Neural cell (in vitro differentiated cells): ENCODE measurements around the gene APBA3.

ENCODE experiments used
- EP300 ChIP-seq: fragments of 450-650 bp; conservative IDR thresholded peaks from 2 replicates; pipeline ENCODE4 v1.6.1; 2014; ENCODE audit warnings: antibody characterized with exemption, mild to moderate bottlenecking, moderate library complexity; ENCODE audit not compliant: poor library complexity, severe bottlenecking
- EZH2 ChIP-seq: fragments of 200-600, 300-800 bp; shearing (Covaris generic), sonication (generic); IDR thresholded peaks from 2 replicates; pipeline ENCODE4 v1.6.1; 2014; ENCODE audit warnings: antibody characterized with exemption, low read length, borderline replicate concordance, mild to moderate bottlenecking; ENCODE audit not compliant: insufficient read depth, poor library complexity, severe bottlenecking
- POLR2AphosphoS5 ChIP-seq: IDR thresholded peaks from 2 replicates; pipeline ENCODE4 v1.6.1; 2012
- TAF1 ChIP-seq: IDR thresholded peaks from 2 replicates; pipeline ENCODE4 v1.6.1; 2012; ENCODE audit warnings: low read depth
- TF ChIP-seq, protein P1 (sequence below): fragments of 450-650 bp; IDR thresholded peaks from 2 replicates; pipeline ENCODE4 v1.5.1; 2014; ENCODE audit warnings: antibody characterized with exemption, mild to moderate bottlenecking, moderate library complexity; ENCODE audit not compliant: poor library complexity, severe bottlenecking
- TF ChIP-seq, protein P2 (sequence below): IDR thresholded peaks from 2 replicates; pipeline ENCODE4 v1.6.1; 2012; ENCODE audit warnings: borderline replicate concordance

DNA sequence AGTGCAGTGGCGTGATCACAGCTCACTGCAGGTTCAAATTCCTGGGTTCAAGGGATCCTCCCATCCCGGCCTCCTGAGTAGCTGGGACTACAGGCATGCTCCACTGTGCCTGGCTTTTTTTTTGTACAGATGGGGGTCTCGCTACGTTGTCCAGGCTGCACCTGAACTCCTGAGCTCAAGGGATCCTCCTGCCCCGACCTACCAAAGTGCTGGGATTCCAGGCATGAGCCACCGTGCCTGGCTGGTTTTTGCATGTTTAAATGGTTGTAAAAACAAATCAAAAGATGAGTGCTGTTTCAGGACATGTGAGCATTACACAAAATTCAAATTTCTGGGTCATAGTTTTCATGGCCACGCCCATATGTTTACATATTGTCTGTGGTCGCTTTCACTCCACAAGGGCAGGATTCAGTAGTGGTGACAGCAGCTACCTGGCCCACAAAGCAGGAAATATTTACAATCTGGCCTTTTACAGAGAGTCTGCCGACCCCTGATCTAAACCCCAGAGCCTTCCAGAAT, 19.4 kb upstream of the APBA3 start:
- TF ChIP-seq, protein P1, sequence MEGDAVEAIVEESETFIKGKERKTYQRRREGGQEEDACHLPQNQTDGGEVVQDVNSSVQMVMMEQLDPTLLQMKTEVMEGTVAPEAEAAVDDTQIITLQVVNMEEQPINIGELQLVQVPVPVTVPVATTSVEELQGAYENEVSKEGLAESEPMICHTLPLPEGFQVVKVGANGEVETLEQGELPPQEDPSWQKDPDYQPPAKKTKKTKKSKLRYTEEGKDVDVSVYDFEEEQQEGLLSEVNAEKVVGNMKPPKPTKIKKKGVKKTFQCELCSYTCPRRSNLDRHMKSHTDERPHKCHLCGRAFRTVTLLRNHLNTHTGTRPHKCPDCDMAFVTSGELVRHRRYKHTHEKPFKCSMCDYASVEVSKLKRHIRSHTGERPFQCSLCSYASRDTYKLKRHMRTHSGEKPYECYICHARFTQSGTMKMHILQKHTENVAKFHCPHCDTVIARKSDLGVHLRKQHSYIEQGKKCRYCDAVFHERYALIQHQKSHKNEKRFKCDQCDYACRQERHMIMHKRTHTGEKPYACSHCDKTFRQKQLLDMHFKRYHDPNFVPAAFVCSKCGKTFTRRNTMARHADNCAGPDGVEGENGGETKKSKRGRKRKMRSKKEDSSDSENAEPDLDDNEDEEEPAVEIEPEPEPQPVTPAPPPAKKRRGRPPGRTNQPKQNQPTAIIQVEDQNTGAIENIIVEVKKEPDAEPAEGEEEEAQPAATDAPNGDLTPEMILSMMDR, result no peak
- TF ChIP-seq EZH2, result no peak
- TF ChIP-seq TAF1, result no peak
- no peak for TF ChIP-seq POLR2AphosphoS5
- no peak for TF ChIP-seq EP300
- TF ChIP-seq, protein P2, sequence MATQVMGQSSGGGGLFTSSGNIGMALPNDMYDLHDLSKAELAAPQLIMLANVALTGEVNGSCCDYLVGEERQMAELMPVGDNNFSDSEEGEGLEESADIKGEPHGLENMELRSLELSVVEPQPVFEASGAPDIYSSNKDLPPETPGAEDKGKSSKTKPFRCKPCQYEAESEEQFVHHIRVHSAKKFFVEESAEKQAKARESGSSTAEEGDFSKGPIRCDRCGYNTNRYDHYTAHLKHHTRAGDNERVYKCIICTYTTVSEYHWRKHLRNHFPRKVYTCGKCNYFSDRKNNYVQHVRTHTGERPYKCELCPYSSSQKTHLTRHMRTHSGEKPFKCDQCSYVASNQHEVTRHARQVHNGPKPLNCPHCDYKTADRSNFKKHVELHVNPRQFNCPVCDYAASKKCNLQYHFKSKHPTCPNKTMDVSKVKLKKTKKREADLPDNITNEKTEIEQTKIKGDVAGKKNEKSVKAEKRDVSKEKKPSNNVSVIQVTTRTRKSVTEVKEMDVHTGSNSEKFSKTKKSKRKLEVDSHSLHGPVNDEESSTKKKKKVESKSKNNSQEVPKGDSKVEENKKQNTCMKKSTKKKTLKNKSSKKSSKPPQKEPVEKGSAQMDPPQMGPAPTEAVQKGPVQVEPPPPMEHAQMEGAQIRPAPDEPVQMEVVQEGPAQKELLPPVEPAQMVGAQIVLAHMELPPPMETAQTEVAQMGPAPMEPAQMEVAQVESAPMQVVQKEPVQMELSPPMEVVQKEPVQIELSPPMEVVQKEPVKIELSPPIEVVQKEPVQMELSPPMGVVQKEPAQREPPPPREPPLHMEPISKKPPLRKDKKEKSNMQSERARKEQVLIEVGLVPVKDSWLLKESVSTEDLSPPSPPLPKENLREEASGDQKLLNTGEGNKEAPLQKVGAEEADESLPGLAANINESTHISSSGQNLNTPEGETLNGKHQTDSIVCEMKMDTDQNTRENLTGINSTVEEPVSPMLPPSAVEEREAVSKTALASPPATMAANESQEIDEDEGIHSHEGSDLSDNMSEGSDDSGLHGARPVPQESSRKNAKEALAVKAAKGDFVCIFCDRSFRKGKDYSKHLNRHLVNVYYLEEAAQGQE, result no peak
